Sciatic nerve (tissue), 2 donors: ENCODE results near the gene FAM3B. TPM values are rescaled to one million over a fixed set of nuclear protein-coding genes. Genes with fewer than 3 reads are reported as not detected.
"Not testable (repeated sequence)": the region's sequence is repeated elsewhere in the genome, so short reads cannot be mapped to it uniquely, and the experiment has no call there.

ENCODE experiments used
- ATAC-seq: fragments of 200-7000 bp; cut with Tn5 transposase; one replicate; pipeline ENCODE4 v1.9.1; 2020; ENCODE audit warnings: mild to moderate bottlenecking, moderate library complexity
- DNase-seq: peaks from one replicate; pipeline ENCODE4 v3.0.0-alpha.2; 2020; ENCODE audit warnings: low spot score
- intact Hi-C: fragments of 100-400 bp; cut with DNase I; formaldehyde crosslinking; loops from one replicate; pipeline ENCODE4 v1.14.2; 2022
- total RNA-seq: library from RNA; stranded (reverse); fragmentation: NEBNext Ultra II Directional; extraction: Animal tissue kit (Norgen Biotek cat#: 25700); gene quantifications from one replicate; pipeline ENCODE4 v1.2.1, GENCODE V29; 2021
- donor health status: DM: no; HTN: no; CAD: no.
- donor health status: DM: no; HTN: no; CAD: no.

FAM3B gene
- total RNA-seq, 1 donor from 2014 or later, result 0.80 TPM

DNA sequence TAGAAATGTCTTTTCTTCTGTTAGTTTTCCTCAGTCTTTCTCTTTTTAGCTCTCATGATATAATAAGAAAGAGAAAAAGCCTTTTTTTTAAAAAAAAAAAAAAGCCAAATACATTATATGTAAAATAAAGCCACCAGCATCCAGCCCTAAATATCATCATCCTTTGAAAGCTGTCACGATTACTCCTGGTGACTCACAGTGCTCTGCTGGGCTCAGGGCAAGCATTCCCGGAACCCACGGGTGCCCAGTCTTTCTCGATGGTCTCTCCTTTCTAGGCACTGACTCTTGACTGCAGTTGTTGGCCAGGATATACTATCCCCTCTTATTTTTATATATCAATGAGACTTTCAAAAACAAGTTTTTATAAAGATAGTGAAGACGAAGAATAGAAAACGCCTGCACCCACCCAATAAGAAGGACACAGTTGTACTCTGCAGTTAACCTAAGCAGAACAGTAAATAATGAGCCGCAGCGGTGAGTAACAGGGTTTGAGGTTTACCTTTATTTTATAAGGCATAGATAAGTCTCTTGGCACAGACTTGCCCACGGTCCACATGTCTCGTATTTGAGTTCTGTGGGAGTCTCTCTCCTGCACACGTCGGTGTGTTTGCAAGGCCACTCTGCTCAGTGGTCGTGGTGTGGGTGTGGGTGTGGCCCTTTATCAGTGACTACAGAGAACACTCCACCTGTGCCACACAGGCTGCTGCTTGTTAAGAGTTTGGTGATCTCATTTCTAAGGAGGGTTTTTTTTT lies 29.5 kb downstream of the FAM3B start:
- DNase-seq (no peak), ATAC-seq (no peak)
- intact Hi-C loops, result no loop called here

DNA sequence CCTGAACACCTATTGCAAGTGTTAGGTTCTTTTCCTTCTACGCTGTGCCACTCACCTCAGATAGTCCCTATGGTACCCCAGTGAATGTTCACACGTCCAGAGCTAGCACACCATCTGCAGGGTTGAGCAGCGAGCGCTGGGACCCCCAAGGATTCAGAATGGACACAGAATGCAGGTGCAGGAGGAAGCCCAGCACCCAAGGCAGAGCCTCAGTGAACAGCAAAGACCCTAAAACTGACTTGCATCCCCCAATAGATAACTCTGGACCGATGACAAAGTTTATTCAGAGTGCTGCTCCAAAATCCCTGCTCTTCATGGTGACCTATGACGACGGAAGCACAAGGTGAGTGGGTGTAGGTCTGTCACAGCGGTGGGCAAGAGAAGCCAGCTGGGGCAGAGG lies 30.2 kb downstream of the FAM3B start:
- DNase-seq, result no peak

GRCh38 chr21:41348434-41348833 lies 31.8 kb downstream of the FAM3B start:
- intact Hi-C loops, result no loop called here
- ATAC-seq, result no peak

More for the DNA sequence above, 30.2 kb downstream of the FAM3B start:
- intact Hi-C loops, result no loop called here
- ATAC-seq, result no peak

GRCh38 chr21:41349126-41349525 lies 32.5 kb downstream of the FAM3B start:
- no peak for ATAC-seq
- no peak for DNase-seq
- intact Hi-C loops, result no loop called here

More at GRCh38 chr21:41348434-41348833, 31.8 kb downstream of the FAM3B start:
- DNase-seq, result no peak

DNA sequence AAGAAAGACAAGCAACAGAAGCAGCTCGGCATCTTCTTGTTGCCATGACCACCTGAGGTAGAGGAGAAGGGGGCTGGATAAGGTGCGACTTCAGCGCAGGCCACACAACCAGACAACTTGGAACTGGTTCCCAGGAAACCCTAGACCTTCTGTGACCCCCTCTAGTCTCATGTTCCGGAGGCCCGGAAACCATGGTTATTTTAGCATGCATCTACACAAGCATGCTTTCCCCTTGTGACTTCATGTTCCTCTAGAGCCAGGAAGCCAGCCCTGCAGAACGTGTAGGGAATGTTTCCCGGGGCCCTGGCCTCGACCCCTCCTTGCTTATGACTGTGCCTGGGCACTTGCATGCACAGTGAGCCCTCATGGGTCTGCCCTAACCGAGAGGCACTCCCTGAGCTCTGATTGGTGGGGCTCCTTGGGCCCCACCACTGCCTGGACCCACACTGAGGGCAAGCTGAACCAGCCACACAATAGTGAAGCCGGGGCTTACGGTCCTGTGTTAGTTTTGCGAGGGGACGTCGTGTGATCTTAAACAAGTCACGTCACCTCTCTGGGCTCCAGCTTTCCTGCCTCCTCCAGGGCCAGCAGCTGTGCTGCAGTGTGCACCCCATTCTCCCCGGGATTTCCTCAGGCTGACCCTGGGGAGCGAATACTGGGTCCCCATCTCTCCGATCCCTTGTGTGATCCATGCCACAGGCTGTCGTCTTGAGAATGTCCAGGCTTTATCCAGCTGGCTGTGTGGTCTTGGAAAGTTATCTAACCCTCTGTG lies 33.2 kb downstream of the FAM3B start:
- no peak for ATAC-seq

GRCh38 chr21:41350436-41351155 lies 34.0 kb downstream of the FAM3B start:
- ATAC-seq (no peak), DNase-seq (no peak)
- intact Hi-C loops, result no loop called here

More for the DNA sequence above, 33.2 kb downstream of the FAM3B start:
- intact Hi-C loops, result no loop called here
- DNase-seq, result no peak

GRCh38 chr21:41357546-41357945 lies 40.9 kb downstream of the FAM3B start:
- intact Hi-C loops, result no loop called here
- no peak for DNase-seq
- ATAC-seq, result no peak

DNA sequence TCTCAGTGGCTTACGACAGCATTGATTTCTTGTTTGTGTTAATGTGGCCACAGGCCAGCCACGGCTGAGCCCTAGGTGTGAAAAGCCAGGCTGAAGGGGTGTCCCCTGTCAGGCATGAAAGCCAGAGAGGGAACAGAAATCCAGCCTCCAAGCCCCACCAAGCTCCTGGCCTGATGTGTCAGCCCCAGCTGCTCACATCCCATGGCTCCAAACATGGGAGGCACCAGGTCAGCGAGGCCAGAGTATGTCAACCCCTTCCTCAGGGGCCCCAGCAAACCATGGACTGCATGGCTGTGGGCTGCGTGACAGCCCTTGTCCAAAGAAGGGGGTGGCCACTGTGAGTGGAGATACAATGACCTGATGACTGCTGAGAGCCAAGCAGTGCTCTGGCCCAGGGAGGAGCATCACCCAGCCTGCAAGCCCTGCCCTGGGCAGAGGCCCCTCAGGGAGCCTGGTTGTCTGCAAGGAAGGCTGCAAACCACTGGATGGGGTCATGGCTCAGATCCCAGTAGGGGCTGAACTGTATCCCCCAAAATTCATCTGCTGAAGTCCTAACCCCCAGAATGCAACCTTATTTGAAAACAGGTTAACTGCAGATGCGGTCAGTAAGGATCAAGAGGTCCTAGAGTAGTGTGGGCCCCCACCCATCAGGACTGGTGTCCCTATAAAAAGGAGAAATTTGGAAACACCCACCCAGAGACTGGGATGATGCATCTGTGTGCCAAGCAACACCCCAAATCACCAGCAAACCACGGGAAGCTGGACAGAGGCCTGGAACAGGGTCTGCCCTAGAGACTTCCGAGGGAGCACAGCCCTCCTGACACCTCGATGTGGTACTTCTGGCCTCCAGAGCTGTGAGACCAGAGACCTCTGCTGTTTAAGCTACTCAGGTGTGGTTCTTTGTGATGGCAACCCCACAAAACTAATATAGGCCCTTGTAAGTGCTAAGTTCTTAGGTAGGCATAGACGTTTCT lies 41.9 kb downstream of the FAM3B start:
- no peak for ATAC-seq
- DNase-seq, result no peak

GRCh38 chr21:41359286-41359685 lies 42.7 kb downstream of the FAM3B start:
- intact Hi-C loops, result no loop called here
- DNase-seq, result no peak
- ATAC-seq, result no peak

More for the DNA sequence above, 41.9 kb downstream of the FAM3B start:
- intact Hi-C loops, result no loop called here

DNA sequence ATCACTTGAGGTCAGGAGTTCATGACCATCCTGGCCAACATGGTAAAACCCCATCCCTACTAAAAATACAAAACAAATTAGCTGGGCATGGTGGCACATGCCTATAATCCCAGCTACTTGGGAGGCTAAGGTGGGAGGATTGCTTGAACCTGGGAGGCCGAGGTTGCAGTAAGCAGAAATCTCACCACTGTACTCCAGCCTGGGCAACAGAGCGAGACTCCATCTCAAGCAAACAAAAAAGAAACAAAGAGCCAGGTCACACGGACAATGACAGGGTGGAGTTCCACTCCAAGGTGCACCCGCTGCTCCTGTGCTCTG lies 43.1 kb downstream of the FAM3B start:
- intact Hi-C loops, result loop anchor here (10.0 kb wide), 1 partner anchor 235 kb away; no protein-coding TSS in a partner anchor
- ATAC-seq, DNase-seq: not testable (repeated sequence)

DNA sequence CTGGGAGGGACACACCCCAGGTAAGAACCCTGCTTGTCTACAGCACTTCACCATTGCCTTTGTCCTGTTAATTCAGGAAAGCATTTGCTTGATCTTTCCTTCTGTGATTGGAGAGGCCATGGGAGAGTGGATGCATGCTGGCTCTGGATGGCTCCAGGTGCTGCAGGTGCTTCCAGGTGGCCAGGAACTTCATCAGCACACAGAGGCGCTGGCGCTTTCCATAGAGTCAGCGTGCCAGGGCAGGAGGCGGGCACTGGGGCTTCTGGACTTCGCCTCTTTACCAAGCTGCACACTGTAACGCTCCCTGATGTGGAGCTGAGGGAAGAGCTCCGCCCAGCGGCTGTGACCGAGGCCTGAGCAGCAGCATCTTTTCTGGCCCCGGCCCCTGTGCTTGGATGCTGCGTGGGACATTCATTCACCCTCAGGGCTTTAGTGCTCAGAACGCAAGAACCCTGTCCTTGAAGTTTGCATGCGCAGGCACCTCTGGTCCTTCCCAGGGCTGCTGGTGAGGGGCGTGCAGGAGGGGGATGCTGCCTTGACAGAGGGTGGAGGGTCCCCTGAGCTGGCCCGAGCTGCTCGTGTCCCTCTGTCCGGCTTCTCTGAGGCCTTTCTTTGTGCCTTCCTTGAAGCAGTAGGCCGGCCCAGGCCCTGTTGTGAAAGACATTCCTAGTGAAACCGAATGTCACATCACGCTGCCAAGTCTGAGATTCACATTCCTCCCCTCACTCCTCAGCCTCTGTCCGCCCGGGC lies 43.6 kb downstream of the FAM3B start:
- intact Hi-C loops, result loop anchor here (10.0 kb wide), 1 partner anchor 235 kb away; no protein-coding TSS in a partner anchor
- ATAC-seq (peak; percentile 72), DNase-seq (peak; percentile 76)

- ATAC-seq (peak; percentile 1), DNase-seq (no peak)
- intact Hi-C loops, result loop anchor here (10.0 kb wide), 1 partner anchor 236 kb away; no protein-coding TSS in a partner anchor
Observed at GRCh38 chr21:41361053-41361785, 44.6 kb downstream of the FAM3B start.

GRCh38 chr21:41361786-41362604 lies 45.4 kb downstream of the FAM3B start, which contains the start of gene MX2:
Gene MX2, plus strand, starts transcription at chr21:41362027. Its CDS starts 14,880 bp downstream, at chr21:41376907.
- intact Hi-C loops, result loop anchor here (10.0 kb wide), 1 partner anchor 237 kb away; no protein-coding TSS in a partner anchor
- ATAC-seq (peak; percentile 91), DNase-seq (peak; percentile 80)

GRCh38 chr21:41362605-41363369 lies 46.2 kb downstream of the FAM3B start:
- intact Hi-C loops, result loop anchor here (10.0 kb wide), 1 partner anchor 238 kb away; no protein-coding TSS in a partner anchor
- no peak for DNase-seq
- no peak for ATAC-seq
